ACC112 (cell line): ENCODE results near the gene SMC2.

Source experiments
- H2AFZ ChIP-seq: fragments of 200-600 bp; sonication (generic); one replicate; pipeline ENCODE4 v1.6.0; 2017; ENCODE audit warnings: antibody characterized with exemption, low read length; ENCODE audit not compliant: unreplicated experiment
- H3K27ac ChIP-seq: fragments of 200-600 bp; sonication (generic); 2 replicates; pipeline ENCODE4 v1.5.1; 2014; ENCODE audit warnings: low read depth, mild to moderate bottlenecking, antibody characterized with exemption, low read length, moderate library complexity
- H3K27me3 ChIP-seq: fragments of 200-600 bp; sonication (generic); 2 replicates; pipeline ENCODE4 v1.6.1; 2014; ENCODE audit warnings: mild to moderate bottlenecking, antibody characterized with exemption, low read length, moderate library complexity, mixed read lengths; ENCODE audit not compliant: insufficient read depth
- H3K36me3 ChIP-seq: fragments of 200-600 bp; sonication (generic); 2 replicates; pipeline ENCODE4 v1.6.1; 2016; ENCODE audit warnings: mild to moderate bottlenecking, antibody characterized with exemption, low read length, moderate library complexity, mixed read lengths; ENCODE audit not compliant: insufficient read depth
- H3K4me1 ChIP-seq: fragments of 200-600 bp; sonication (generic); one replicate; pipeline ENCODE4 v1.6.1; 2016; ENCODE audit warnings: low read length, mixed read lengths; ENCODE audit not compliant: insufficient read depth, unreplicated experiment, control insufficient read depth
- H3K4me3 ChIP-seq: fragments of 200-600 bp; sonication (generic); 2 replicates; pipeline ENCODE4 v1.5.1; 2014; ENCODE audit warnings: mild to moderate bottlenecking, low read depth, low read length
- H3K79me2 ChIP-seq: fragments of 200-600 bp; sonication (generic); one replicate; pipeline ENCODE4 v1.6.0; 2016; ENCODE audit warnings: low read length; ENCODE audit not compliant: control insufficient read depth, unreplicated experiment, insufficient read depth

SMC2 gene

DNA sequence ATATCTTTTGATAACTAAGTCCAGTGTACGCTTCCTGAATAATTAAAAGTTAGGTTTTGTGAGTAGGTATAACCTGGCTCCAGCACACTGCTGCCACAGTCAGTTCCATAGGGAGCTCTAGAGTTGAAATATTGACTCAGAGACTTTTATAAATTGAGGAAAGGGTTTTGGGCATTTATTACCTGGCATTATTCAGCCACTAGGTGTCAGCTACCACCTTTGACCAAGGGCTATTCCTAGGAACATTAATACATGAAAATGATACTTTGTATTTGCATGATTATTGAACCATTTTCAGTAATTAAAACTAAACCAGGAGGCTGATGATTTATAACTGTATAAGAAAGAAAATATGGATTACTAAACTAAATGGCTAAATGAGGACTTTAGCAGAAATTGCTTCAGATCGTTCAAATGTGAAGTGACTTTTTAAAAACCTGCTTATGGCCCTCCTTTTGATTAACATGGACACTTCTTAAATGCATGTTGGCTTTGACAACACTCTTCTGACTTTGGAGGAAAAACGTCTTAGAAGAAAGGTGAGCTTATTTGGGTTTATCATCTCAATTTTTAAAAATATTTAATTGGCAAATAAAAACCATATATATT lies 83.0 kb downstream of the SMC2 start:
- Histone ChIP-seq H2AFZ (no peak overlapping the region), H3K36me3 (no peaks in the 10 kb centered on the region), H3K4me3 (no peak overlapping the region), H3K27me3 (no peaks in the 10 kb centered on the region), H3K27ac (no peak overlapping the region), H3K4me1 (no peaks in the 10 kb centered on the region), H3K79me2 (no peaks in the 10 kb centered on the region)

DNA sequence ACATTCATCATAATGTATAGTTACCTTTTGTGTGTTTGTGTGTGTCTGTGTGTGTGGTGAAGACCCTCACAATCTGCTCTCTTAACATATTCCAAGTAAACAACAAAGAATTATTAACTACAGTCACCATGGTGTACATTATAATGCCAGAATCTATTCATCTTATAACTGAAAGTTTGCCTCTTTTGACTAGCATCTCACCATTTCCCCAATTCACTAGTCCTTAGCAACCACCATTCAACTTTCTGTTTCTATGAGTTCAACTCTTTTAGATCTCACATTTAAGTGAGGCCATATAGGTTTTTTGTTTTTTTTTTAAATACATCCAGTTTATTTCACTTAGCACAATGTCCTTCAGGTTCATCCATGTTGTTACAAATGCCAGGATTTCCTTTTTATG lies 83.6 kb downstream of the SMC2 start:
- Histone ChIP-seq H3K4me1 (no peaks in the 10 kb centered on the region), H3K27me3 (no peaks in the 10 kb centered on the region), H3K4me3 (no peak overlapping the region), H3K36me3 (no peaks in the 10 kb centered on the region), H3K27ac (no peak overlapping the region), H2AFZ (no peak overlapping the region), H3K79me2 (no peaks in the 10 kb centered on the region)
